NCI-H1436 (cell line): ENCODE measurements around the gene ZNF536.

Experiments used
- DNase-seq: peaks from one replicate; lab custom pipeline; 2025; lab: John Stamatoyannopoulos, UW

Gene ZNF536

DNA sequence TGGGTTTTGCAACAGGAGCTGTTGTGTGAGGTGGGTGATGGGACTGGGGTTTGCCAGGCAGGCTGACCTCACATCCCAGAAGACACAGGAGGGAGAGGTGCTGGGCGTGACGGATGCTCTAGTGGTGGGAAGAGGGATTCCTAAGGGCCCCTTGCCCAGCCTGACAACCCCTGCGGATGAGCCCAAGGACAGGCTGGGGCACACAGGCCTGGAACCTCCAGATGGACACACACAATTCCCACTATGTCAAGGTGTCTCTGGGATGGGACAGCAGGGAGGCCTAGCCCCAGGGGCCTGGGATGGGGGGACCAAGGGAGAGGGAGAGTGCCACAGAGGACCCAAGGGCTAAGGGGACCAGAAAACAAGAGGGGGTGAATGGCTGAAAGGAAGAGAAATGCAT lies 191.5 kb downstream of the ZNF536 start:
- DNase-seq = no peak

DNA sequence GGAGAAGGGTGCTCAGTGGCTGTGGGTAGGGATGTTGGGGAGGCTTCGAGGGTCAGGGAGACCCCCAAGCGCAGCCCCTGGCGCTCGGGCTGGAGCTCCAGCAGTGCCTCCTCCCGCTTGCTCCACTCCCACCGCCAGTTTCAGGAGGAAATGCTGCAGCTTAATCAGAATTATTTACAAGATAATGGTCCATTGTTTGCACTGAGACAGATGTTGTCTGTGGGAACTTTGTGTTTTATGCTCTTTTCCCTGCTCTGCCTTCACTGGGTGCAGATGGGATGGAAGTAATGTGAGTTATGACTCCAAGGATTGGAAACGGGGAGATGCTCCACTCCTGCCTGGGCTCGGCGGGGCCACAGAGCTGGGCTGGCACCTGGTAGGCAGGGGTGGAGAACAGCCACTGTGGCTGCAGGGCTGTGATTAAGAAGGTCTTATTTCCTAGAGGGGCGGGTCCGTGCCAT lies 192.4 kb downstream of the ZNF536 start:
- DNase-seq = no peak

DNA sequence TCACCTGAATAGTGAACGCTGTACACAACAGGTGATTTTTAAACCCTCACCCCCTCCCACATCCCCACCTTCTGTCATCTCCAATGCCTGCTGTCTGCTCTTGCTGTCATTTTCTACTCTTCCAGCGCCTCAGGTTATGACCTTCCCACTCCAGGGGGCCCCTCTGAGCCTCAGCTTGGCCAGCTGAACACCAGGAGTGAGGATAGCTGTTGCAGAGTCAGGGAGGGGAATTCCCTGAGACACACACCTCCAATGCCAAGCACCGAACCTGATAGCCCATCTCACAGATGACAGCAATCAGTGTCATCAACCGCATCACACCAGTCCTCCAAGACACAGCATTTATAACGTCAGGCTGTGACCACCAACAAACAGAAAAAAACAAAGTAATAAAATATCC lies 193.5 kb downstream of the ZNF536 start:
- DNase-seq = no peak

DNA sequence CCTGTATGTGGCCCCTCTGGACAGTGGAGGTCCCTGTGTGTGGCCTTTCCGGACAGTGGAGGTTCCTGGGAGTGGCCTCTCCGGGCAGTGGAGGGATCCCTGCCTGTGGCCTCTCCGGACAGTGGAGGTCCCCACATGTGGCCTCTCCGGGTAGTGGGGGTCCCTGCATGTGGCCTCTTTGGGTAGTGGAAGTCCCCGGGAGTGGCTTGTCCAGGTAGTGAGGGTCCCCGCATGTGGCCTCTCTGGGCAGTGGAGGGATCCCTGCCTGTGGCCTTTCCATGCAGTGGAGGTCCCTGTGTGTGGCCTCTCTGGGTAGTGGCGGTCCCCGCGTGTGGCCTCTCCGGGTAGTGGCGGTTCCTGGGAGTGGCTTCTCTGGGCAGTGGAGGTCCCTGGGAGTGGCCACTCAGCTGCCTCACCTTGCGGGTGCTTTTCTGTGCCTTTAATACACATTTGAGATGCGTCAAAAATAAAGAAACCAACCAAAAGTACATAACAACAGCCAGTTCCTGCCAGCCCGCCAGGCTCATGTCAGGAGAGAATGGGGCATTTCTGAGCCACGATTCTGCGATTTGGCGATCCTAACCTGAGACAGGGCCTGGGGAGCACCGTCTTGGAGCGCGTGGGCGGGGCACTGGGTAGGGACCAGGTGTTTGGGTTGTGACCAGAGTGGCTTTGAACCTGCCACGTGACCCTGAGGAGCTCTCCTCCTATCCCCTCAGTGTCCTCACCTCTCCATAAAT lies 194.7 kb downstream of the ZNF536 start:
- DNase-seq = no peak

DNA sequence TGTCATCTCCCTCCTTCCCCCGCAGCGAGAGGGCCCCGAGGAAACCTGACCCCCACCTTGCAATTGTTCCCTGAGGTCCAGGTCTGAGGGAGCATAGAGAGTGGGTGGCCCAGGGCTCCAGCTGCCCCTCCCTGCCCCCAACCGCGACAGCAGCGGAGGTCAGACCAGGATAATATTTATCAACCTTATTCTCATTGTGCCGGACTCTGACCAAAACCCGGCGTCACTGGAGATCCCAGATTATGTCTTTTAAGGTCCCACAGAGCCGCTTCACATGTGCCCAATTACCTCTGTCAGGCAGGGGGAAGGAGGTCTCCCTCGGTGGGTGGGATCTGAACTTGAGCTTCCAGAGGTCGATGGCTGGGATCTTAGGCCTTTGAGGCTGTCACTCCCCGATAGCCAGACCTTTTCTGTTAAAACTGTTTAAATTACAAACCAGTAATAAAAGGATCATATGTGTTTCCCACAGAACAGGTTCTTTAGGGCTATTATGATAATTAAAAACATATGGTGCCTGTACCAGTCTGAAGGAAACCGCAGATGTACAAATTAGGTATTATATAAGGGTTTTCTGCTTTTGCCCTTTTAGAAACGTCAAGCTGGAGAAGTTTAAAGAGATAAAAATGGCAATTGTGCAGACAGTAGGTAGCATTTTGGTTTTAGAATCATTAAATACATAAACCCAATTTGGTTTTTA lies 195.5 kb downstream of the ZNF536 start:
- DNase-seq = no peak

DNA sequence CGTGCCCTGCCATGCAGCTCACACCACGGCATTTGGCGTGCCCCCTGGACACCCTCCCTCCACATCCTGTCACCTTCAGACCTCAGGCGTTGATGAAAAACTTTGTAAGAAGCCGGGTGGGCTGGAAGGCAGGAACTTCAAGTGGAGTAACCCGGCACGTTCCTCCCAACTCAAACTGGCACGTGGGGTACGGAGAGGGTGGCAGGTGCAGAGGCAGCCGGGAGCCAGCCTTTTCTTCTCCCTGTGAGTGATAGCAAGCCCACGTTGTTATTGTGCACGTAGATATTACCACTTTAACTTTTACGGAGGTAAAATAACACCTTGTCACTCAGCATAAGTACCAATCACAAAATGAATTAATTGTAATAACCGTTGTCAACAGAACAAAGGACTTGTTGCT lies 198.0 kb downstream of the ZNF536 start:
- peak; percentile 20 for DNase-seq

DNA sequence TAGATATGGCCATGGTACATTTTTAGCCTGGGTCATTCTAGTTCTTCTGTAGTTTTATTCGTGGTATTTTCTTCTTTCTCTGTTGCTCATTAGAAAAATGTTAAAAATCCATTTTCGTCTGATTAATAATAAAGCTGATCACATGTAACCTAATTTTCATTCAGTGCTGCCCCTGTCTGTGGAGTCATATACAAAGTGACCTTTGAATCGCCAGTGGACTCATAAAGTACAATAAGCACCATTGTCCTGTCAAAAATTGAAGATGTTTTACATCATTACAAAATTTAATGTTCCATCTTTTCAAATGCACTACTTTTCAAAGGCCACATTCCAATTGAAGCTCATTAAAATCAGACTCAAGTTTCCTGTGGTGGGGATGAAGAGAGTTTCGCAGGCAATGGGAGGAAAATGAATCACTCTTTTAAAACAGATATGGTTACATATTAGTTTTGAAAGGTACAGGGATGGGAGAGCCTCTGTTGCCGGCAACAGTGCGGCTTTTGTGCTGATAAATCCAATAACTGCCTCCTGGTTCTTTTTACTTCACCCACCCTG lies 205.4 kb downstream of the ZNF536 start:
- DNase-seq = no peak

DNA sequence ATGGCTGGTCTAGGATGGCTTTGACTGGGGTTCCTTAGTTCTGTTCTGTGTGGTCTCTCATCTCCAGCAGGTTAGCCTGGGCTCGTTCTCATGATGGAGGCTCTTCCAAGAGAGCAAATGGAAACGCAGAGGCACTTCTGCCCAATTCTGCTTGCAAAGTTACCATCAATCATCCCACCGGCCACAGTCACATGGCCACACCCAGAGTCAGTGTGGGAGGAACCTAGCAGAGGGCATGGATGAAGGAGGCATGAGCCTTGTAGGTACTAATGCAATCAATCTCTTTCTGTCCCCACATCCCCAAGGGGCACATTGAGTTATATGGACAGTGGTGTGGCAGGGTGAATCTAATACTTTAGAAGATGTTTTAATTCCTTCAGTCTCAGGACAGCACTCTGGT lies 207.2 kb downstream of the ZNF536 start:
- DNase-seq = no peak

DNA sequence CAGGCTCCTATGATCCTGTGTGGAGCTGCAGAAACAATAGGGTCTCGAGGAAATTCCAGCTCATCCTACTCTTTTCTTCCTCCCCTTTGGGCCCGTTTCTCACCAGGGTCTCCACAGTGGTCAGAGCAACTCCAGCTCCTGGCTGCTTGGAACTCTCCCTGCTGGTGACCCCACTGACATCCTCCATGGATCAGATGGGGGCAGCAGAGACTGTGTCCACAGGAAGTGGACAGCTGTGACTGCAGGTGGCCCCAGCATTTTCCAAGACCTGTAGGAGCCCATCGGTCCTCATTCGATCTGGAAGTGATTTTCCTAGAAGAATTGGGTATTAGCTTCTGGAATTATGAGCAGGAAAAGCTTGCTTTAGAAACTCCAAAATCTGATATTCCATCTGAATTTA lies 208.5 kb downstream of the ZNF536 start:
- no peak for DNase-seq

DNA sequence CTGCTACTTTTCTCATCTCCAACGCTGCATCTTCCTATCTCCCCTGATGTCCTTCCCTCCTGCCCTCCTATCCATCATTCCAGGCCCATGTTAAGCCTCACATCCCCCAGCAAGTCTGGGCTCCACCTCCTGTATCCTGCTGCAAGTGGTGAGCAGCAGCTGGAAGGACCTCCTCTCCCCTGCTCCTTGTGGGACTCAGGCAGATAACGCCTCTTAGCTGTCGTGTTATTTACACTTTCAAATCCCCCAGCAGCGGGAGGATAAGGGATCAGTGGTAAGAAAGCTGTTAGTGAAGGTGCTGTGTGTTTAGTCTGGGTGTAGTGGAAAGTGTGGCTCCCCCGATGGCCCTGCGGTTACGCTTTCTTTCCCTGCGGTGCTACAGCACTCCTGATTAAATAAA lies 211.9 kb downstream of the ZNF536 start:
- no peak for DNase-seq

DNA sequence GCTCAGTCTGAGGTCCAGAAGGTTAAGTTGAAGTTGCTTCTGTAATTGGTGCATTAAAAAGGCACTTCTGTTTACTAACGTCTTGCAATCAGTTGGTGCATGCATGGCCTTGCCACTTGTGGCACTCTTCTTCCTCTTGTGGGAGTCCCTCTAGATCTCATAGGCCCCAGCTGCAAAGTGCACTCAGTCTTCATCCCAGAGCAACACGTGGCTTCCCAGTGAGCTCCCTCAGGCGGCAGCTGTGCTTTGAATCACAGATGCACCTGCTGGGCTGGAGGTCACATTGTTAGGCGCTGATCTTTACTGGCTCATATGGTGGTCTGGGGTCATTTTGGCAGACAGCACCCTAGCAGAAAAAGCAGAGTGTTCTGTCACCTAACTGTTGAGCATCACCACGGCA lies 215.7 kb downstream of the ZNF536 start:
- no peak for DNase-seq

DNA sequence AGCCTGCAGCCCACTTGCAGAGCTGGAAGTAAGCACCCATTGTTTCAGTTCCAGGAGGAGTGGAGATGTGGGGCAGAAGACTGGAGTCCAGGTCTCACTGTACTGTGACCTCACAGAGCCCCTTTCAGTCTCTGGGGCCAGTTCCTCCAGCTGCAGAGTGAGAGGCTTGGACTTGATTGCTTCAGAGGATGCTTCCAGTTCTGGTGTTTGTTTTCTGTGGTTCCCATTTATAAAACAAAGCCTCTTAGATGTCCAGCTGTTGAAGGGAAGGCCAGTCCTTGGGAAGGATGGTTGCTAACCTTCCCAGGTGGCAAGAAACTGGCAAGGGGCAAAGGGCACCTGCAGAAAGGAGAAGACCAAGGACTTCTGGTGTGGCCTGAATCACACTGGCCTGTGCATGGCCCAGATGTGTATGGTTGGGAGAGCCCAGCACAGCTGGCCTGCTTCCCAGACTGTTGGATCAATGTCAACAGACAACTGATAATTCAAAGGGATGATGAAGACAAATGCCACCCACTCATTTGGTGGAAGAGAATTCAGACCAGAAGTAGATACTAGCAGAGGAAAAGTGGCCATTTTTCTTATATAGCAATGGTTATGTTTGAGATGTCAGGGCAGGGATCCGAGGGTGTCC lies 218.5 kb downstream of the ZNF536 start:
- no peak for DNase-seq

DNA sequence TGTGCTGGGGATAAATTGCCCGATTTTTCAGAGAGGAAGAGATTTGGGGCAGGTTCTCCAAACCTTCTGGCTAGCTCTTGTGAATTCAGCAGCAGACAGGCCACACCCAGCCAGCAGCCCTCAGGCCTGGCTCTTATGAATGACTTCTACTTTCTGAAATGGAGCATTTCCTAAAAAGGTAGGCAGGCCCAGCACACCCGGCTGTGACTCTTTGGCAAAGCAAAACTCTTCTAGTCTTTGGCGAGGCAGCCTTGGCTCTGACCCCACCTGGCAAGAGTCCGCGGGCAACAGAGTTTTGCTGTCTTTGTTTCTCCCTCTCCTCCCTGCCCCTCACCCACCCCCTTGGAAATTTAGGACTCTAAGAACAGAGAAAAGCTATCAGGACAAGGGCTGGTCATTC lies 221.2 kb downstream of the ZNF536 start:
- no peak for DNase-seq

DNA sequence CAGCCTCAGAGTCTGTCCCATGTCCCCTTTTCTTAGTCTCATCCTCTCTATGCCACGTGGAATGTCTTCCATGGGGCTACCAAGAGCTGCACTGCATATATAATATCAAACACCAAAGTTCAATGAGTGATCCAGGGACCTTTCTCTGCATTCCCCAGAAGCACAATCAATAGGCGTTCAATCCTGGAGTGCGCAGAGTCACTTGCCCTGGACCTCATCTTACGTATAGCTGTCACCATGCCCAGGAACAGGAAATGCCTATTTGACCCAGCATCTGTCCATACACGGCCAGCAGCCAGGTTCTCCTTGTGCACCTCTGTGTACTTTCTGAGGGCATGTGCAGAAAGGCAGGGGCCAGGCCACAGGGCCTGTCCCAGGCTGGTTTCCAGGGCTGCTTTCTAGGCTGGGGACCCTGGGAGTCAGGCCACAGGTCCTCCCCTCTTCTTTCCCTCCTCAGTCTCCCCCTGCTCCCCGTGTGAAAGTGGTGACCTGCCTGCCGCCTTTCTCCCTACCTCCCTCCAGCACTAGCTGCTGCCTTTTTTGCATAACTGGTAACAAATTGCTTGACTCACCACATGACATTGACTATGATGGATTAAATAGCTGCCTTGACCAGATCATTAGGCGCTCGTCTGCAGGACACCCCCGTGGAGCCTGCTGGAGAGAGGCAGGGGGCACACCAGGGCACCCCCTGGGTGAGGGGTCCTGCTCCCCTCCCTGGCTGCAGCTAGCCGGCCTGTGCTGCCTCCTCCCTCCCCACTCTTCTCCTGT lies 222.0 kb downstream of the ZNF536 start:
- DNase-seq = no peak

DNA sequence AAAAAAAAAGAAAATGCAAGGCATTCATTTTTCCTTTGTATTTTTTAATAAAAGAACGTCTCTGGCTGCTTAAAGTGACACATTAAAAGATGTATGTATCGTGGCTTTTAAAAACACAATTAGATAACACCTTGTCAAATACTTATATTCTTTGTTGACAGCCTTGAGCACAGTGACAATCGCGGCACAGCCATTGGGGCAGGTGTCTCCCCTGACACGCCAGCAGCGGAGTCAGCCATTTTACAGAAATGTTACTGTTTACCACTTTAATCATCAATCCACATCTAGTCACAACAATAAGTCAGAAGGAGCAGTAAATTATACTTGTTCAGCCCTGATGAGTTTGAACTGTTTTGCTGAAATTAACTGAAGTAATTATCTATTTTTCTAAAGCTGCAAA lies 224.1 kb downstream of the ZNF536 start:
- DNase-seq = no peak

DNA sequence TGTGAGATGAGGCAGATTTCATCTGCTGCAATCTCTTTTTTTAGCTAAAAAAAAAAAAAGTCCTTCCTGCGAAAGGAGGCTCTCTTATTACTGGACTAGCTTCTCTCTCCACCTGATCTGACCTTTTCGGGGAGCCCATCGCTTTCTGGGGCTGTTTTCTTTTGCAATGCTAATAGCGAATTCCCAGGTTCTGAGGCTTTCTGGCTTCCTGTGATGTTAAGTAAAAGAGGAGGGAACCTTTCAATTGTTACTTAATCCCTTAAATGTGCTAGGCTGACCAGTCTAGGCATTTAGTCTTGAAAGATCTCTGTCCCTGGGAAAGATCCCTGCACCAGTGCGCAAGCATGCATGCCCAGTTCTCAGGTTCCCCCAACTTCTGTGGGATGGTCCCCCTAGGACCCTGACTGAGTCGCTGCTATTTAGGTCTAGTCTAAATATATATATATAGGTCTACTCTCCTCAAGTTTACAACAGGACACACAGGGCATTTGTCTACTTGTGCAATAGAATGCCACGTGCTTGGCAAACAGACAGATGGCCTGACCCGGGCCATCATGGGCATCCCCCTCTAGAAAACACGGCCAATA lies 224.7 kb downstream of the ZNF536 start:
- DNase-seq = no peak

DNA sequence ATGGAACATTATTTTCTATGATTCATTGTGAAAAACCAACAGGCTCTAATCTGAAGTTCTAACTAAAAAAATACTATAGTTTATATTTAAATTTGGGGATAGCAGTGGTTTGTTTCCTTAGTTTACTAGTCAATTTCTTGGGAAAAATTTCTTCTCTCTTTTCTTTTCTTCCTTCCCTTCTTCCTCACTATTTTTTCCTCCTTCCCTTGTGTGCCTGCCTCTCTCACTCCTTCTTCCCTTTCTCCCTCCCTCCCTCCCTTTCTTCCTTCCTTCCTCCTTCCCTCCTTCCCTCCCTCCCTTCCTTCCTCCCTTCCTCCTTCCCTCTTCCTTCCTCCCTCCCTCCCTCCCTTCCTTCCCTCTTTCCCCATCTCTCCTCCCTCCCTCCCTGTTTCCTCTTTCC lies 226.5 kb downstream of the ZNF536 start:
- DNase-seq = no peak

DNA sequence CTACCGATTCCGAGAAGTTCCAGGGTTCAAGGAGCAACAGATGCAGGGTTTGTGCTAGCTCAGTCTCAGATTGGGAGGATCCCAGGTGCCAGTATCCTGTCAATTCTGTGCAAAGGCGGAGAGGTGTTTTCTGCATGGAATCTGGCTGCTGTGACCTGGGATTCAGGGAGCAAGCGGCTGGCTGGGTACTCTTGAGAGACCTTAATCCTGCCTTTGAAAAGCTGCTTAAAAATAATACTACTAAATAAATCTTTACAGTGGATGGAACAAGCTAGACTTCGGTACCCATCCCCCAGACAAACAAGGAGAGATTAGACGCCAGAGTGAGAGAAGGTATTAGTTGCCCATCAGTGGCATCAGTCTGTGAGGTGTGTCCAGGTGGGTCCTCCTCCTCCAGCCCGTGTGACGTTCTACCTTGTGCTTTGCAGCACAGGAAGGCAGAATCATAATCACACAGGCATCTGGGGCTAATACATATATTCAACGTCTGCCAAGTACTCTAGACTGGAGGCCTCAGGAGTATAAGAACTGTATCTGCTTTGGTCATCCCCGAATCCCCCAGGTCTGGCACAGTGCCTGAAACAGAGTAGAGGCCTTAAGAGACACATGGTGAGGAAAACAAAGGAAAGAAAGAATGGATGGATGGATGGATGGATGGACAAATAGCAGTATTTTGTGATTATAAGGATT lies 230.6 kb downstream of the ZNF536 start:
- DNase-seq = no peak

DNA sequence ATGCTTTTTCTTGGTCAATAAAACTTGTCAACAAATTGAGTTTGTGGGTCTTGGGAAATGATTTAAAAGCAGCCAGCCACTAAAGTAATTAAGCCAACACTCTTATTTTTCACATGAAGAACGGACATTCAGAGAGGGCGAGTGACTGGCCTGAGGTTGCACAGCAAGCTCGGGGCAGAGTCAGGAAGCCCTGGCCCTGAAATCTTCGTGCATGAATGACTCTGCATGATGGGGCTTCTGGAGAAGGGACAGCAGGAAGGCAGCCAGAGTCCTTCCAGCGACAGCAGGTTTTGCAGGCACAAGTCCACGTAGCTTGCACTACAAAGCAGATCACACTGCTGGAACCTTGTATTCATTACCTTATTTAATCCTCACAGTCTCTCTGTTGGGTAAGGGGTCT lies 232.5 kb downstream of the ZNF536 start:
- no peak for DNase-seq

DNA sequence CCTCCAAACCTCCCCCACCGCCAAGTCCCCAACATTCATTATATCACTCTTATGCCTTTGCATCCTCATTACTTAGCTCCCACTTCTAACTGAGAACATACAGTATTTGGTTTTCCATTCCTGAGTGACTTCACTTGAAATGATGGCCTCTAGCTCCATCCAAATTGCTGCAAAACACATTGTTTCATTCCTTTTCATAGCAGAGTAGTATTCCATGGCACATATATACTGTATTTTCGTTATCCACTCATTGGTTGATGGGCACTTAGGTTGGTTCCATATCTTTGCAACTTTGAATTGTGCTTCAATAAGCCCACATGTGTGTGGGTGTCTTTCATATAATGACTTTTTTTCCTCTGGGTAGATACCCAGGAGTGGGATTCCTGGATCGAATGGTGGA lies 233.1 kb downstream of the ZNF536 start:
- DNase-seq = no peak
